B cell (primary cell): Measurements from ENCODE around the gene TRIM72. TPM values are rescaled to one million over a fixed set of nuclear protein-coding genes. Genes with fewer than 3 reads are reported as not detected.

Experiments used
- ATAC-seq: fragments of 200-7000 bp; cut with Tn5 transposase; one replicate; pipeline ENCODE4 v1.10.0; 2021; ENCODE audit warnings: low read depth, mild to moderate bottlenecking, moderate number of reproducible peaks, moderate library complexity
- CTCF ChIA-PET: fragments of 350-600 bp; sonication (Branson Sonifier 250); formaldehyde crosslinking; loops from one replicate; lab custom pipeline; 2021; ENCODE audit warnings: antibody characterized with exemption, inconsistent platforms; lab: Charles Lee
- POLR2A ChIA-PET: fragments of 350-600 bp; sonication (Branson Sonifier 250); formaldehyde crosslinking; loops from one replicate; lab custom pipeline; 2021; ENCODE audit warnings: antibody characterized with exemption; lab: Charles Lee
- DNase-seq: peaks from one replicate; pipeline ENCODE4 v3.0.0; 2013
- H2AFZ ChIP-seq: 2 replicates; pipeline ENCODE4 v1.6.1; 2012; ENCODE audit warnings: mild to moderate bottlenecking, low read depth, low read length; ENCODE audit not compliant: insufficient read depth, poor library complexity, severe bottlenecking
- H3K27ac ChIP-seq, 2 donors: 1 replicate in 1 of 2; 2 replicates in 1 of 2; pipeline ENCODE4 v1.5.1; 2012 to 2013; ENCODE audit warnings: low read length in 2 of 2, mild to moderate bottlenecking in 2 of 2, moderate library complexity in 1 of 2
- H3K27me3 ChIP-seq, 4 experiments: fragments of 200-600 bp in 1 of 4; sonication (generic) in 1 of 4; replicated peaks in 1 of 4; 1 replicate in 2 of 4; 2 replicates in 2 of 4; pipeline versions ENCODE4 v1.6.1 to v1.7.0; 2013 to 2016; ENCODE audit warnings: low read length in 3 of 4, mild to moderate bottlenecking in 2 of 4, mixed read lengths in 1 of 4, moderate library complexity in 1 of 4; ENCODE audit not compliant: insufficient read depth in 4 of 4, control insufficient read depth in 3 of 4; ENCODE audit errors: control extremely low read depth in 1 of 4
- H3K36me3 ChIP-seq, 2 experiments: replicated peaks in 1 of 2; 1 replicate in 1 of 2; 2 replicates in 1 of 2; pipeline versions ENCODE4 v1.6.1 to v1.7.1; 2013; ENCODE audit warnings: low read length in 1 of 2; ENCODE audit not compliant: insufficient read depth in 2 of 2, control insufficient read depth in 1 of 2; ENCODE audit errors: control extremely low read depth in 1 of 2, extremely low read depth in 1 of 2
- H3K4me1 ChIP-seq, 2 donors: fragments of 200-600 bp in 1 of 2; sonication (generic) in 1 of 2; 1 replicate in 1 of 2; 2 replicates in 1 of 2; pipeline versions ENCODE4 v1.5.1 to v1.6.1; 2013 to 2017; ENCODE audit warnings: low read length in 2 of 2; ENCODE audit not compliant: control insufficient read depth in 2 of 2, insufficient read depth in 2 of 2
- H3K4me2 ChIP-seq: replicated peaks from 2 replicates; pipeline ENCODE3; 2012; ENCODE audit warnings: mild to moderate bottlenecking, low read depth, low read length; ENCODE audit not compliant: poor library complexity, severe bottlenecking
- H3K4me3 ChIP-seq, 5 experiments: fragments of 200-600 bp in 1 of 5; sonication (generic) in 1 of 5; 1 replicate in 3 of 5; 2 replicates in 2 of 5; pipeline versions ENCODE4 v1.5.1 to v1.7.0; 2011 to 2016; ENCODE audit warnings: low read length in 4 of 5, mild to moderate bottlenecking in 4 of 5, low read depth in 2 of 5, control low read depth in 1 of 5, moderate library complexity in 1 of 5; ENCODE audit not compliant: insufficient read depth in 1 of 5; ENCODE audit errors: control extremely low read depth in 1 of 5, extremely low read depth in 1 of 5
- H3K79me2 ChIP-seq: fragments of 200-600 bp; sonication (generic); one replicate; pipeline ENCODE4 v1.6.0; 2016; ENCODE audit warnings: low read length; ENCODE audit not compliant: control insufficient read depth, insufficient read depth
- H3K9ac ChIP-seq: fragments of 200-600 bp; sonication (generic); 2 replicates; pipeline ENCODE4 v1.6.1; 2017; ENCODE audit warnings: mild to moderate bottlenecking, low read length, moderate library complexity
- H3K9me3 ChIP-seq, 3 donors: one replicate each; pipeline versions ENCODE4 v1.6.1 to v1.7.1; 2013; ENCODE audit warnings: low read length in 2 of 3; ENCODE audit not compliant: control insufficient read depth in 2 of 3, insufficient read depth in 1 of 3; ENCODE audit errors: control extremely low read depth in 1 of 3
- H4K20me1 ChIP-seq: 2 replicates; pipeline ENCODE4 v1.6.0; 2012; ENCODE audit warnings: mild to moderate bottlenecking, low read length; ENCODE audit not compliant: insufficient read depth, control insufficient read depth, poor library complexity, severe bottlenecking
- H3K27ac Mint-ChIP-seq: one replicate; pipeline ENCODE4 v1.8.0; 2021; ENCODE audit warnings: mixed read lengths
- H3K27me3 Mint-ChIP-seq: one replicate; pipeline ENCODE4 v1.8.0; 2021; ENCODE audit warnings: mixed read lengths
- H3K4me1 Mint-ChIP-seq: one replicate; pipeline ENCODE4 v1.8.0; 2021; ENCODE audit warnings: mixed read lengths
- H3K4me3 Mint-ChIP-seq: one replicate; pipeline ENCODE4 v1.8.0; 2021; ENCODE audit warnings: mixed read lengths
- H3K9me3 Mint-ChIP-seq: one replicate; pipeline ENCODE4 v1.8.0; 2022; ENCODE audit warnings: mixed read lengths; ENCODE audit not compliant: insufficient read depth
- CTCF ChIP-seq: fragments of 200-600 bp; IDR thresholded peaks from one replicate; pipeline ENCODE4 v1.8.0; 2022; ENCODE audit warnings: antibody characterized with exemption, mild to moderate bottlenecking
- EZH2 ChIP-seq: IDR thresholded peaks from 2 replicates; pipeline ENCODE4 v1.6.1; 2012; ENCODE audit warnings: borderline replicate concordance, low read depth, mild to moderate bottlenecking, moderate library complexity, low read length; ENCODE audit not compliant: insufficient read depth, poor library complexity, severe bottlenecking
- WGBS: methylation state at CpG from one replicate; pipeline ENCODE4 v1.1.5; 2013; ENCODE audit warnings: missing lambda C conversion rate; ENCODE audit not compliant: insufficient coverage; 5-methylcytosine and 5-hydroxymethylcytosine counted together
- intact Hi-C: fragments of 100-400 bp; cut with micrococcal nuclease; formaldehyde crosslinking; loops from one replicate; pipeline ENCODE4 v1.10.0; 2022
- polyA plus RNA-seq: library from polyadenylated mRNA; depleted of rRNA; stranded (reverse); fragments of >200 nt; gene quantifications from 2 replicates; pipeline ENCODE4 v1.2.3, GENCODE V29; 2012
- total RNA-seq, 2 donors: library from RNA; stranded (reverse); fragments of 120-200 nt in 1 of 2; gene quantifications; 1 replicate in 1 of 2; 2 replicates in 1 of 2; pipeline versions ENCODE4 v1.2.3 to v1.2.4, GENCODE V29; 2013 to 2022

TRIM72 gene
- total and polyA plus RNA-seq, 2 donors (not counting 1 experiment from before 2014, with no cell fraction given): 0.03 to 0.05 TPM

GRCh38 chr16:31224092-31224955, 10.4 kb downstream of the TRIM72 start:
- H3K9me3 ChIP-seq: no peaks in the 10 kb centered on the region
- CTCF ChIA-PET: no interaction called here
- no peak for TF ChIP-seq CTCF
- no peak for TF ChIP-seq EZH2
- no peak overlapping the region for H3K27ac Mint-ChIP-seq
- no peak overlapping the region for H3K4me2 ChIP-seq
- intact Hi-C loops: no loop called here
- H3K27ac ChIP-seq: no peak overlapping the region
- DNase-seq (no peak), ATAC-seq (no peak)
- no peaks in the 10 kb centered on the region for H3K36me3 ChIP-seq
- H3K27me3 Mint-ChIP-seq: peaks cover 15% of the 10 kb centered on the region
- no peak overlapping the region for H3K9ac ChIP-seq
- peaks cover 0 to 17% (median 7%) of the 10 kb centered on the region in 4 experiments for H3K27me3 ChIP-seq
- H4K20me1 ChIP-seq: no peaks in the 10 kb centered on the region
- H3K9me3 Mint-ChIP-seq: no peaks in the 10 kb centered on the region
- H3K79me2 ChIP-seq: no peaks in the 10 kb centered on the region
- 97% methylated on average over 78 of the region's 80 CpGs for WGBS
- no peak overlapping the region for H3K4me3 Mint-ChIP-seq
- H3K4me3 ChIP-seq: no peak overlapping the region
- no peaks in the 10 kb centered on the region for H3K4me1 Mint-ChIP-seq
- no peak overlapping the region for H2AFZ ChIP-seq
- POLR2A ChIA-PET: no interaction called here
- H3K4me1 ChIP-seq: no peaks in the 10 kb centered on the region

- H4K20me1 ChIP-seq: no peaks in the 10 kb centered on the region
- intact Hi-C loops: loop anchor here (5.0 kb wide), 1 partner anchor 37 kb away; no protein-coding TSS in a partner anchor
- H3K36me3 ChIP-seq: no peaks in the 10 kb centered on the region
- H3K9me3 ChIP-seq: no peaks in the 10 kb centered on the region
- no peaks in the 10 kb centered on the region for H3K4me1 ChIP-seq
- Mint-ChIP-seq H3K27me3 (peaks cover 19% of the 10 kb centered on the region), H3K4me1 (no peaks in the 10 kb centered on the region), H3K4me3 (no peak overlapping the region), H3K27ac (no peak overlapping the region), H3K9me3 (no peaks in the 10 kb centered on the region)
- no peaks in the 10 kb centered on the region for H3K79me2 ChIP-seq
- H3K9ac ChIP-seq: no peak overlapping the region
- CTCF ChIA-PET: interaction anchor here (0.7 kb wide), 1 partner anchor 36 kb away, joined by 5 read pairs; no protein-coding TSS in a partner anchor
- DNase-seq (no peak), ATAC-seq (no peak)
- H3K4me2 ChIP-seq: no peak overlapping the region
- TF ChIP-seq EZH2: no peak
- no peak for TF ChIP-seq CTCF
- H2AFZ ChIP-seq: no peak overlapping the region
- no peak overlapping the region for H3K27ac ChIP-seq
- POLR2A ChIA-PET: no interaction called here
- 83% methylated on average over 1 of the region's 3 CpGs for WGBS
- H3K4me3 ChIP-seq: no peak overlapping the region
- H3K27me3 ChIP-seq: peaks cover 0 to 17% (median 5%) of the 10 kb centered on the region in 4 experiments
Observed at GRCh38 chr16:31225193-31225592, 11.3 kb downstream of the TRIM72 start.
